Activated naive CD8-positive, alpha-beta T cell (primary cell): ENCODE results near the gene PBRM1.

Experiments
- H3K27ac Mint-ChIP-seq: one replicate; pipeline ENCODE4 v1.8.0; 2021; ENCODE audit warnings: mixed read lengths
- H3K27me3 Mint-ChIP-seq: one replicate; pipeline ENCODE4 v1.8.0; 2021; ENCODE audit warnings: mixed read lengths
- H3K36me3 Mint-ChIP-seq: one replicate; pipeline ENCODE4 v1.8.0; 2021; ENCODE audit warnings: mixed read lengths
- H3K4me1 Mint-ChIP-seq: one replicate; pipeline ENCODE4 v1.8.0; 2021; ENCODE audit warnings: low read depth, mixed read lengths
- H3K4me3 Mint-ChIP-seq: one replicate; pipeline ENCODE4 v1.8.0; 2021; ENCODE audit warnings: mild to moderate bottlenecking, mixed read lengths
- H3K9me3 Mint-ChIP-seq: one replicate; pipeline ENCODE4 v1.8.0; 2021; ENCODE audit warnings: low read depth, mixed read lengths

PBRM1 gene

DNA sequence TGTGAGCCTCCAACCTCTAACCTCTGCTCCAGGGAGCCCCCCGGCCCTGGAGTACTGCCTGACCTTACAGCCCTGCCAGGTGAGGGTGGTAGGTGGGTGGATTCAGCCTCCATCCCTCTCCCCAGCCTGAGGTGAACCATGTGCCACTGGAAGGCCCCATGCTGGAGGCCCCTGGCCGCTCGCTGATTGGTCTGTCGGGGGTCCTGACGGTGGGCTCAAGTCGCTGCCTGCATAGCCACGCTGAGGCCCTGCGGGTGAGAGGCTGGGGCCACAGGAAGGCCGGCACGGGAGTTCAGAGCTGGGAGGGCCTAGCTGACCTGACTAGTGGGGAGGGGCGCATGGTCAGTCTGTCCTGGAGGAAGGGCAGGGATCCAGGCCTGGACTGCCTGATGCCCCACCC, 171.1 kb downstream of the PBRM1 start:
- no peaks in the 10 kb centered on the region for H3K4me1 Mint-ChIP-seq
- H3K27ac Mint-ChIP-seq = no peak overlapping the region
- H3K4me3 Mint-ChIP-seq = no peak overlapping the region
- no peaks in the 10 kb centered on the region for H3K27me3 Mint-ChIP-seq
- H3K36me3 Mint-ChIP-seq = no peaks in the 10 kb centered on the region
- H3K9me3 Mint-ChIP-seq = no peaks in the 10 kb centered on the region

DNA sequence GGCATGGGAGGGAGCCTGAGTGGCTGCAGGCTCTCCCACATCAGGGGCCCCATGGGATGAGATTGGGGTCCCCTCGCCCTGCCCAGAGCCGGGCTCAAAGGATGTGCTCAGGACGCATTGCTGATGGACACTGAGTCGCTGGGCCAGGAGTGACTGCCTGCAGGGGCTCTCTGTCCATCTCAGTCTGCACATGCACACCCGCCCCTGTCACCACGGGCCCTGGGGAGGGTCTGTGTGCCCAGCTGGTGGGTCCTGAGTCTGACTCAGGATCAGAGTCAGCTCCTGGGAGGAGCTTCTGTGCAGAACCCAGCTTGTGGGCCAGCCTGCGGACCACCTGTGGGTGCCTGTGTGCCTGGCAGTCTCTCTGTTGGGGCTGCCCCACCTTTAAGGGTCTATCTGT, 172.4 kb downstream of the PBRM1 start:
- Mint-ChIP-seq H3K4me1 (no peaks in the 10 kb centered on the region), H3K36me3 (no peaks in the 10 kb centered on the region), H3K27me3 (no peaks in the 10 kb centered on the region), H3K4me3 (no peak overlapping the region), H3K9me3 (no peaks in the 10 kb centered on the region), H3K27ac (no peak overlapping the region)

DNA sequence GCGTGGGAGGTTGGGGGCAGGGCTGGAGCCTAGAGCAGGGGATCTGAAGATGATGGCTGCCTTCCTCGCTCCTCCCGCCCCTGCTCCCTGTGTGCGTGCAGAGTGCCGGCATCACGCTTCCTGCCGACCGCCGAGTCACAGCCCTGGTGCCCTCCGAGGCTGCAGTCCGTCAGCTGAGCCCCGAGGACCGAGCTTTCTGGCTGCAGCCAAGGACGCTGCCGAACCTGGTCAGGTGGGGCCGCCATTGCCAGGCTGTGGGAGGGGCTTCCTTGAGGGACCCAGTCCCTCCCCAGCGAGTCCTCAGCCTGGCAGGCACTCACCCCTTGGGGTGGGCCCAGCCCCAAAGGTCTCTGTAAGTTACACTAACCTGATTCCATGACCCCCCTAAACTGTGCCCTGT, 173.0 kb downstream of the PBRM1 start:
- H3K4me1 Mint-ChIP-seq = no peaks in the 10 kb centered on the region
- H3K27me3 Mint-ChIP-seq = no peaks in the 10 kb centered on the region
- H3K36me3 Mint-ChIP-seq = no peaks in the 10 kb centered on the region
- H3K4me3 Mint-ChIP-seq = no peak overlapping the region
- no peak overlapping the region for H3K27ac Mint-ChIP-seq
- no peaks in the 10 kb centered on the region for H3K9me3 Mint-ChIP-seq

DNA sequence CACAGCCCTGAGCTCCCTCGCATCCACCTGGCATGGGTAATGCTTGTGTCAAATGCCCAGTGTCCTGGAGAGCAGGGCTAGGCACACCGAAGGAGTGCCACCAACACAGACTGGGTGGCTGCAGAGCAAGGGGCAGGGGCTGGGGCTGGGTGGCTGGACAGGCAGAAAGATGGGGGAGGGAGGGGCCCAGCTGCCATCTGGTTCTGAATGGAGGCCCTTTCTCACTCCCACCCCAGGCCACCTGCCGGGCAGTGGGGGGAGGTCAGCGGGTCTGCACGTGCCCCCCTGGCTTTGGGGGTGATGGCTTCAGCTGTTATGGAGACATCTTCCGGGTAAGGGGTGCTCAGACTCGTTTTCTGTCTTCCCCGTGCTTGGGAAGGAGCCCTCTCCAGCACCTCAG, 173.6 kb downstream of the PBRM1 start:
- no peaks in the 10 kb centered on the region for H3K27me3 Mint-ChIP-seq
- H3K4me3 Mint-ChIP-seq = no peak overlapping the region
- no peaks in the 10 kb centered on the region for H3K4me1 Mint-ChIP-seq
- no peak overlapping the region for H3K27ac Mint-ChIP-seq
- H3K36me3 Mint-ChIP-seq = no peaks in the 10 kb centered on the region
- H3K9me3 Mint-ChIP-seq = no peaks in the 10 kb centered on the region

DNA sequence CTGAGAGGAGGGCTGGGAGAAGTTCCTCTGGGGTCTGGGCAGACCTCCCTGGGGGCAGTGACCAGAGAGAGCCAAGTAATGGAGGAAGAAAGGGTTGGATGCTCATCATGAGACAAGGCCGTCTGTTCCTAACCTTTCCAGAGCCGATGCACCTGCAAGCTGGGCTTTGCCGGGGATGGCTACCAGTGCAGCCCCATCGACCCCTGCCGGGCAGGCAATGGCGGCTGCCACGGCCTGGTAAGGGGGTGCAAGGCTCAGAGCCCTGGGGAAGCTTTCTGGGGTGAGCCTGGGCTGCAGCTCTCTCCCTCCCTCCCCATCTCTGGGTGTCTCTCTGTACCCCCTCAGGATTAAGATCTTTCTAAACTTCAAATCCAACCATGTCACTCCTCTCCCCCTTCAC, 174.2 kb downstream of the PBRM1 start:
- Mint-ChIP-seq H3K27me3 (no peaks in the 10 kb centered on the region), H3K9me3 (no peaks in the 10 kb centered on the region), H3K36me3 (no peaks in the 10 kb centered on the region), H3K27ac (no peak overlapping the region), H3K4me1 (no peaks in the 10 kb centered on the region), H3K4me3 (no peak overlapping the region)

DNA sequence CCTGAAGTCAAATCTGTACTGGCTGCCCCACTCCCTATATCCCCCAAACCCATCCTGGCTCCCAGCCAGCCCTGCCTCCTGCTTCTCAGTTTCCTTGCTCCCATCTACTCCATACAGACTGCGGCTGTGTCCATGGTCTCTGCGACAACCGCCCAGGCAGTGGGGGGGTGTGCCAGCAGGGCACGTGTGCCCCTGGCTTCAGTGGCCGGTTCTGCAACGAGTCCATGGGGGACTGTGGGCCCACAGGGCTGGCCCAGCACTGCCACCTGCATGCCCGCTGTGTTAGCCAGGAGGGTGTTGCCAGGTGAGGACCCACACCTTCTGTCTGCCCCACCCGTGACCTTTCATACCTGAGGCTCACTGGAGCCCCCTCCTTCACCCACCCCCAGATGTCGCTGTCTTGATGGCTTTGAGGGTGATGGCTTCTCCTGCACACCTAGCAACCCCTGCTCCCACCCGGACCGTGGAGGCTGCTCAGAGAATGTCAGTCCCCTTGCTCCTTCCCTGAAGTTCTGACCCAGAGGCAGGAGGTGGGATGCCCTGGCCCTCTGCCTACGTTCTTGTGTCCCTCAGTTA, 175.9 kb downstream of the PBRM1 start:
- H3K36me3 Mint-ChIP-seq = no peaks in the 10 kb centered on the region
- no peaks in the 10 kb centered on the region for H3K9me3 Mint-ChIP-seq
- no peaks in the 10 kb centered on the region for H3K27me3 Mint-ChIP-seq
- no peak overlapping the region for H3K4me3 Mint-ChIP-seq
- H3K4me1 Mint-ChIP-seq = no peaks in the 10 kb centered on the region
- H3K27ac Mint-ChIP-seq = no peak overlapping the region

DNA sequence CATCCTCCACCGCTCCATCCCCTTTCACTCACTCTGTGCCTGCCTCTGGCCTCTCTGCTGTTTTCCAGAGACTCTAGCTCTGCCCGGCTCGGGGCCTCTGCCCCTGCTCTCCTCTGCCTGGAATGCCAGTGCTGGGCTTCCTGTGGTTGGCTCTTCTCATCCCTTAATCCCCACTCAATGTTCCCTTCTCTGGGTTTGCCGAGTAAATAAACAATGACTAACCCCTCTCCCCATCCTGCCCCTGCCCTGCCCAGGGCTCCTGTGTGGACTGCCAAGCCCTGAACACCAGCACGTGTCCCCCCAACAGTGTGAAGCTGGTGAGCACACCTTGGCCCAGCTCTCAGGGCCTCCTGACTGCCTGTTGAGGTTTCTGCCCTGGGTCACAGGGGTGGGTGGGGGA, 178.4 kb downstream of the PBRM1 start:
- H3K4me1 Mint-ChIP-seq = no peaks in the 10 kb centered on the region

DNA sequence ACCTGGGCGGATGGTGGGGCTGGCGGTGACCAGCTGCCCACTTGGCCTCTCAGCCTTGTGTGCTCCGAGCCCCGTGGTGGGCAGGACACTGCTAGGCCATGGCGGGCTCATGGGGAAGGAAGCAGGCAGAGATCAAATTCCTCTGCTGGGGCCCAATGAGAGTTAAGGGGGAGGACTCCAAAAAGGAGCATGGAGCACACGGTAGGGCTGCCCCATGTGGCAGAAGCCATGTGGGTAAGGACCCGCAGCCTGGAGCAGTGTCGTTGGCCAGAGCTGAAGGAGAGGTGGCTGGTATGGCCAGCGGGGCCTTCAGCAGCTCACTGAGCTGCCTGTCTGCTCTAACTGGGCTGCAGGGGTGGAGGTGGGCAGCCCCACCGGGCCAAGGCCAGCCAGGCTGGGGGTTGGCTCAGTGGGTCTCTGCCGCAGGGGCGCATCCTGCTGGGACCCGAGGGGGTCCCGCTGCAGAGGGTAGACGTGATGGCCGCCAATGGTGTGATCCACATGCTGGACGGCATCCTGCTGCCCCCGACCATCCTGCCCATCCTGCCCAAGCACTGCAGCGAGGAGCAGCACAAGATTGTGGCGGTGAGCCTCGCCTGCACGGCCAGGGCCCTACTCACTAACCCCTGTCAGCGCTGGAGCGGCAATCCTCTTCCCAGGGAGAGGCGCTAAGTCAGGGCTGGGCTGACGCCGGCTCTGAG, 179.3 kb downstream of the PBRM1 start:
- no peaks in the 10 kb centered on the region for H3K9me3 Mint-ChIP-seq
- H3K27ac Mint-ChIP-seq = no peak overlapping the region
- H3K4me3 Mint-ChIP-seq = no peak overlapping the region
- H3K4me1 Mint-ChIP-seq = no peaks in the 10 kb centered on the region
- H3K27me3 Mint-ChIP-seq = no peaks in the 10 kb centered on the region
- H3K36me3 Mint-ChIP-seq = no peaks in the 10 kb centered on the region

More for the DNA sequence above, 178.4 kb downstream of the PBRM1 start:
- Mint-ChIP-seq H3K27me3 (no peaks in the 10 kb centered on the region), H3K4me3 (no peak overlapping the region), H3K9me3 (no peaks in the 10 kb centered on the region), H3K36me3 (no peaks in the 10 kb centered on the region), H3K27ac (no peak overlapping the region)

DNA sequence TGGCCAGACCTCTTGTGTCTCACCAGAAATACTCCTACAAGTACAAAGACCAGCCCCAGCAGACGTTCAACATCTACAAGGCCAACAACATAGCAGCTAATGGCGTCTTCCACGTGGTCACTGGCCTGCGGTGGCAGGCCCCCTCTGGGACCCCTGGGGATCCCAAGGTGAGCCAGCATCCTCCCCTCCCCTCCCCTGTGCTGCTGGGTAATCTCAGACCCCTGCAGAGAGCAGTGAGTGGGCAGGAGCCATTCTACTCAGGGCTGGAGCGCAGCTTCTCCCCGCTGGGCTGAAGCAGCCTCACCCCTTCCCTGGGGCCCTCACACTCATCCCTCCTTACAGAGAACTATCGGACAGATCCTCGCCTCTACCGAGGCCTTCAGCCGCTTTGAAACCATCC, 180.7 kb downstream of the PBRM1 start:
- H3K36me3 Mint-ChIP-seq = no peaks in the 10 kb centered on the region
- no peak overlapping the region for H3K4me3 Mint-ChIP-seq
- H3K9me3 Mint-ChIP-seq = no peaks in the 10 kb centered on the region
- no peaks in the 10 kb centered on the region for H3K4me1 Mint-ChIP-seq
- no peak overlapping the region for H3K27ac Mint-ChIP-seq
- H3K27me3 Mint-ChIP-seq = no peaks in the 10 kb centered on the region

DNA sequence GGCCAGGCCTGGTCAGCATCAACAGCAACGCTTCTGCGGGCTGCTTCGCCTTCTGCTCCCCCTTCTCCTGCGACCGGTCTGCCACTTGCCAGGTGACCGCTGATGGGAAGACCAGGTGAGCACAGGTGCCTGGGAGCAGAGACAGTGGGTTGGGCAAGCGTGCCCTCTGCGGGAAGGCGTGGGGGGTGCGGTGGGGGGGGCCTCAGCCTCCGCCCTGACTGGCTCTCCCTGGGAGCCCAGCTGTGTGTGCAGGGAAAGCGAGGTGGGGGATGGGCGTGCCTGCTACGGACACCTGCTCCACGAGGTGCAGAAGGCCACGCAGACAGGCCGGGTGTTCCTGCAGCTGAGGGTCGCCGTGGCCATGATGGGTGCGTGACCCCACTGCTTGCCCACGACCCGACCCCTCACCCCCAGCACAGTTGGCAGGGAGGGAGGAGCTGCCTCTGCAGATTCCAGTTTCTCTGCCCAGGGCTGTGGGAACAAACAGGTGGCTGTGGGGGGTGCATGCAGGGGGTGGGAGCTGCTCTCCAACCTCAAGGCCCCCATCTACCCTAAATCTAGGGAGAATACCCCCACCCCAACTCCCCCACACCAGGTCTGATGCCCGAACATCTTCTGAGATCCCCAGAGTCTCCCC, 181.8 kb downstream of the PBRM1 start:
- Mint-ChIP-seq H3K36me3 (no peaks in the 10 kb centered on the region), H3K27ac (no peak overlapping the region), H3K4me3 (no peak overlapping the region), H3K9me3 (no peaks in the 10 kb centered on the region), H3K27me3 (no peaks in the 10 kb centered on the region), H3K4me1 (no peaks in the 10 kb centered on the region)

DNA sequence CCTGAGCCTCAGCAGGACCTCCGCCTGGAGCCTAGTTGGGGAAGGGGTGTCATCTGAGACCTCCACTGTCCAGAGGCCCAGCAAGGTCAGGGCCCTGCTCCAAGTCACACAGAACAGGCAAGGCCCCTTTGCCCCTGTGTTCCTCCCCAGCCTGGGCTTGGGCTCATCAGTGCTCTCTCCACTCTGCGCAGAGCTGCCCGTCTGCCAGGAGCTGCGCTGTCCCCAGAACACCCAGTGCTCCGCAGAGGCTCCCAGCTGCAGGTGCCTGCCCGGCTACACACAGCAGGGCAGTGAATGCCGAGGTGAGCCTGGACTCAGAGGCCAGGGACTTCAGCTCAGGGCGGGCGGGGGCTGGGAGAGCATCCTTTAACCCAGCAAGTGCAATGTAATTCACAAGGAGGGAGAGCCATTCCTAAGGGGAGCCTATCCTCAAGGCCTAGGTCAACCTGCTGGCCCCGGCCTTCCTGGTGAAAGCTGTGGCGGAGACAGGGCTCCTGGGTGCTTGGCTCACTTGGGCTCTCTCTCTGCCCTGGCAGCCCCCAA, 182.8 kb downstream of the PBRM1 start:
- Mint-ChIP-seq H3K4me3 (no peak overlapping the region), H3K27me3 (no peaks in the 10 kb centered on the region), H3K9me3 (no peaks in the 10 kb centered on the region), H3K27ac (no peak overlapping the region), H3K36me3 (no peaks in the 10 kb centered on the region), H3K4me1 (no peaks in the 10 kb centered on the region)

DNA sequence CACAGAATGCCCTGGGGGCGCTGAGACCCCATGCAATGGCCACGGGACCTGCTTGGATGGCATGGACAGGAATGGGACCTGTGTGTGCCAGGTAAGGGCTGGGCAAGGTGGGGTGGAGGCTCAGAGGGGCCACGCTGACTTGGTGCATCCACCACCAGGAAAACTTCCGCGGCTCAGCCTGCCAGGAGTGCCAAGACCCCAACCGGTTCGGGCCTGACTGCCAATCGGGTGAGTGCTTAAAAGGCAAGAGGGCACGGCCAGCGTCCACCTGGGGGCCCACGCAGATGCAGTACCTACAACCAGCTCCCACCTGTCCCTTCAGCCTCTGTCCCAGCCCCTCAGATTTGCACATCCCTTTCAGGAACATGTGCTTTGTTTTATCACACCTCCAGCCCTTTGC, 183.7 kb downstream of the PBRM1 start:
- Mint-ChIP-seq H3K4me3 (no peak overlapping the region), H3K4me1 (no peaks in the 10 kb centered on the region), H3K9me3 (no peaks in the 10 kb centered on the region), H3K27me3 (no peaks in the 10 kb centered on the region), H3K36me3 (no peaks in the 10 kb centered on the region), H3K27ac (no peak overlapping the region)

DNA sequence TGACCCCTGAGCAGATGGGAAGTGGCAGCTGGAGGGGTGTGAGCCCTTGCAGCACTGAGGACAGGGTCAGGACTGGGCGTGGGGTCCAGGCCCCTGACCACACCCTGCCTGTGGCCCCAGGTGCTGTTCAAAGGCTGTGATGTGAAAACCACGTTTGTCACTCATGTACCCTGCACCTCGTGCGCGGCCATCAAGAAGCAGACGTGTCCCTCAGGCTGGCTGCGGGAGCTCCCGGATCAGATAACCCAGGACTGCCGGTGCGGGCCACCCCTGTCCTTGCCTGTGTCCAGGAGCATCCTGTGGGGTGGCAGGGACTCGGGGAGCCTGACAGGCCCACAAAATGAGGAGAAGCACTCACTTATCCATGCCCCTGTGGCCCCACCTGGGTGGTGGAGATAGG, 184.7 kb downstream of the PBRM1 start:
- Mint-ChIP-seq H3K36me3 (no peaks in the 10 kb centered on the region), H3K27me3 (no peaks in the 10 kb centered on the region), H3K4me3 (no peak overlapping the region), H3K27ac (no peak overlapping the region), H3K9me3 (no peaks in the 10 kb centered on the region), H3K4me1 (no peaks in the 10 kb centered on the region)

DNA sequence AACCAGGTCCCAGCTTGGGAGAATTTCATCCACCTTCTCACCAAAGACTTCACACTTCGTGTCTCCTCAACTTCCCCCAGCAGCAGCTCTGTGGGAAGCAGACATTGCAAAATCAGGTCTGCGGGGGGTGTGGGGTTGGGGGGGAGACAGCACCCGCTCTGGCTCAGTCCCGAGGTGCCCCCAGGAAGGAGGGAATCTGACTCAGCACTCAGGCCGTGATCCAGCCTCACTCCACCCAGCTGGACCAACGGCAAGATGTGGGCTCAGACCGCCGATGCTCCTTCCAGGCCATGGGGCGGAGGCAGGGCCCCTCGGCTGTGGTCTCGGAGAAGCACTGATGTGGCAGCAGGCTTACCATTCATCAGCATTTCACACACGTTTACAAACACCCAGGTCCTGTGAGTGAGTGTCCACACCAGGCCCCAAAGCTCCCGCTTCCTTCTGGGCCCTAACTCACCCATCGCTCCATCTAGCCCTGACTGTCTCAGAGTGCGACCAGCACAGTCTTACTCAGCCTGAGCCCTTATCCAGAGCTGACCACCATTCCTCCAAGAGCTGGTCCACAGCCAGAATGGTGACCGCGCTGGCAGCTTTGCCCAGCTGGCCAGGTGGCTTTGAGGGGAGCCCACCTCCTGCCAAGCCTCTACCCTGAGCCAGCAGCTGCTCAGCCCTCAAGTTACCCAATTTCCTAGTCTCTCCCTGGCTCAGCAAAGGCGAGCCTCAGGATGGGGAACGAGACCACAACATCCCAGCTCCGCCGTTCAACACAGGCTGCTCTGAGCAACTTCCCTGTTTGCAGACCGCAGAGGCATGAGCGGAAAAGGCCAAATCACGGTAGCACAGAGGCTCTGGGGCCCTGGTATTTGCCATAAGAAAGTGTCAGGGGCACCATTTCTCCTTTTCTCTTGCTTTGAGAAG, 187.3 kb downstream of the PBRM1 start:
- Mint-ChIP-seq H3K27ac (no peak overlapping the region), H3K36me3 (no peaks in the 10 kb centered on the region), H3K9me3 (no peaks in the 10 kb centered on the region), H3K4me1 (peaks cover 3% of the 10 kb centered on the region), H3K27me3 (no peaks in the 10 kb centered on the region), H3K4me3 (no peak overlapping the region)
